ENCODE data around the gene PITPNM1.

Gene PITPNM1

DNA sequence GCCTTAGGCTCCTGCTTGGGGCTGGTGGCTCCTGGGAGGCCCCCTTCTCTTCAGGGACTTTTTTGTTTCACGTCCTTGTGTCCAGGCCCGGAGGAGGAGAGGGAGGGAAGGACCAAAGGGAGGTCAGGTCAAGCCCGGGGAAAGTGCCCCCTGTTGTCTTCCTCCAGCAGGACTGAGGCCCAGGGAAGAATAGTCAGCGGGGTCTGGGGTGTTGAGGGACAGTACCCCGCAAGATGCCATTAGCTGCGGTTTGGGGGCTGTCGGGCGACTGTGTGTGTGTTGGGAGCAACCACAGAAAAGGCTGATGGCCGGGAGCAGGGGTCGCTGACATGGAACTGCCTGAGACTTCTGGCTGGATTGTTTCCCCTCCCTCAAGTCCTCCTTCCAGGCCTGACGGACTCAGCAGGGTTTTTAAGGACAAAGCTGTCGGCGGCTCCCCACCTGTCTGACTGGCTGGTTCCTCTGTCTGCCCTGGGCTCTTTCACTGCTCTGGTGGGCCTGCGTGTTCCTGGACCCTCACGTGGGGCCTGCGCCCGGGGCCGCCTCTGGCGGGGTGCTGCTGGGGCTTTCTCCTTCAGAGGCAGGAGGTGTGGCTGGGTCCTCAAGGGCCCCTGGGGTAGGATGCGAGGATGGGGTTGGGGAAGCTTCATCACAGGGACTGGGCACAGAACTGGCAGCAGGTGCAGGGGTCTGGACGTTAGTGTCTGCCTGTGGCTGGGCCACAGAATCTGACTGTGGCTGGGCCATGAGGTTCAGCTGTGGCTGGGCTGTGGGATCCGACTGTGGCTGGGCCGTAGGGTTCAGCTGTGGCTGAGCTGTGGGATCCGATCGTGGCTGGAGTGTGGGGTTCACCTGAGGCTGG, 54.1 kb downstream of the PITPNM1 start:
- WGBS, 2 experiments (ENCODE audit: insufficient coverage in 2 of 2): 89 to 92% methylated on average over 24 to 25 of the region's 25 CpGs
- peaks cover 4% of the 10 kb centered on the region for H3K4me1 ChIP-seq (ENCODE audit: control insufficient read depth, insufficient read depth, low read length, poor library complexity, severe bottlenecking)

DNA sequence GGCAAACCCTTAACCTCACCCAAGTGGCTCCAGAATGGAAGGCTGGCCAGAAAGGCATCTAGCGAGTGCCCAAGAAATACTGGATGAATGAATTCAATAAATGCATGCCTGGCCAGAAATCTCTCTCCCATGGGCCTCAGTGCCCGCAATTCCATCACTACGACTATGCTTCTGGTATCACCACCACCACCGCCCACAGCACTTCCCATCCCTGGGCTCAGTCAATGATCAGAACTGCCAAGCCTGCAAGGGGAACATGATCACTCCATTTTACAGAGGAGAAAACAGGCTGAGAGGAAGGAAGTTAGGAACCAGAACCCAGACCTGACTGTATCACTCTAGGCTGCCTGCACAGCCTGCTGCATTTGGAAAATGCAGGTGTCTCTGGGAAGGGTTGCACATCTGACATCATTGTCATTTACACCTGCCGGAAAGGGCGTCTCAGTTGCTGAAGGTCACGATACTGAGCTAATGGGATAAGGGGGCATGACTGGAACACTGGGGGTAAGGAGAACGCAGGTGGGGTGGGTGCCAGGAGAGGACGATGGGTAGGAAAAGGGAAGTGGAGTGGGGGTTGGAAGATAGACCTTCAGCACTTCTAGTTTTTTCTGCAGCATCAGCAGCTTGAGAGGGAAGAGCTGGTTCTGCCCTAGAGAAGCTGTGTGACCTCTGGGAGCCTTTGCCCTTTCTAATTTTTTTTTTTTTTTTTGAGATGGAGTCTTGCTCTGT, 55.9 kb downstream of the PITPNM1 start:
- Histone ChIP-seq H3K4me1 (ENCODE audit: control insufficient read depth, insufficient read depth, low read length, poor library complexity, severe bottlenecking) (peaks cover 4% of the 10 kb centered on the region), H3K36me3 (ENCODE audit: control insufficient read depth, insufficient read depth, low read length) (no peaks in the 10 kb centered on the region), H3K4me3 (ENCODE audit: extremely low read depth, insufficient read depth, low read length, poor library complexity, severe bottlenecking) (no peak overlapping the region), H3K27ac (ENCODE audit: low read depth, low read length, severe bottlenecking) (no peak overlapping the region), H3K9me3 (ENCODE audit: control insufficient read depth, low read length) (no peaks in the 10 kb centered on the region)
- WGBS, 2 experiments (ENCODE audit: insufficient coverage in 2 of 2): 88 to 92% methylated on average over 8 to 9 of the region's 9 CpGs

More for the DNA sequence above, 54.1 kb downstream of the PITPNM1 start:
- Histone ChIP-seq H3K4me3 (ENCODE audit: extremely low read depth, insufficient read depth, low read length, poor library complexity, severe bottlenecking) (no peak overlapping the region), H3K9me3 (ENCODE audit: control insufficient read depth, low read length) (no peaks in the 10 kb centered on the region), H3K27ac (ENCODE audit: low read depth, low read length, severe bottlenecking) (no peak overlapping the region), H3K36me3 (ENCODE audit: control insufficient read depth, insufficient read depth, low read length) (no peaks in the 10 kb centered on the region)

DNA sequence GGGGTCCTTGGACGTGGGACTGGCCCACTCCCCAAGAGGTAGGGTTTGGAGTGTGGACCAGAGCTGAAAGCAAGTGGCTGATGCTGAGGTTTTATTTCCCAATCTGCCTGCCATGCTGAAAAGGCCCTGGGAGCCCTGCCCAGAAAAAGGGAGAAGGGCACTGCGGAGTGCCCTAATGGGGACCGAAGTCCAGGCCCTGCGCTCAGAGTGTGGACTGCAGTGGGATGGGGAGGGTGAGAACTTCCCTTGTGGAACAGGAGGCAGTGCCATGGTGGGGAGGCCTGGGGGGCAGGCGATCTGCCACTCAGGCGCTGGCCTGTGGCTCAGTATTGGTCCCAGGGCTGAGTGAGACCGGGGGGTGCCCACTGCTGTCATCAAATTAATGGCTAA, 56.9 kb downstream of the PITPNM1 start:
- no peaks in the 10 kb centered on the region for H3K36me3 ChIP-seq (ENCODE audit: control insufficient read depth, insufficient read depth, low read length)
- 92% methylated on average over 2 to 6 of the region's 7 CpGs for WGBS, 2 experiments (ENCODE audit: insufficient coverage in 2 of 2)
- no peak overlapping the region for H3K27ac ChIP-seq (ENCODE audit: low read depth, low read length, severe bottlenecking)
- H3K9me3 ChIP-seq (ENCODE audit: control insufficient read depth, low read length): no peaks in the 10 kb centered on the region
- H3K4me1 ChIP-seq (ENCODE audit: control insufficient read depth, insufficient read depth, low read length, poor library complexity, severe bottlenecking): peaks cover 4% of the 10 kb centered on the region
- no peak overlapping the region for H3K4me3 ChIP-seq (ENCODE audit: extremely low read depth, insufficient read depth, low read length, poor library complexity, severe bottlenecking)

DNA sequence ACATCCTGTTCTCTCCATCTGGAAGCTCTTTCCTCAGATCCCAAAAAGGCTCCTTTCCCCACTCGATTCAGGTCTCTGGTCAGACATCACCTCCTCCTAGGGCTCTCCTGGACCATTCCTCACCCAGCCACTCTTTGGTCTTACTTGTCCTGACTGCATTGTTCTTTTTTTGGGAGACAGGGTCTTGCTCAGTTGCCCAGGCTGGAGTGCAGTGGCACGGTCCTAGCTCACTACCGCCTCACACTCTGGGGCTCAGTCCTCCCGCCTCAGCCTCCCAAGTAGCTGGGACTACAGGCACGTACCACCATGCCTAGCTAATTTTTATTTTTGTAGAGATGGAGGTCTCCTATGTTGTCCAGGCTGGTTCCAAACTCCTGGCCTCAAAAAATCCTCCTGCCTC, 59.6 kb downstream of the PITPNM1 start:
- Histone ChIP-seq H3K4me3 (ENCODE audit: extremely low read depth, insufficient read depth, low read length, poor library complexity, severe bottlenecking) (no peak overlapping the region), H3K27ac (ENCODE audit: low read depth, low read length, severe bottlenecking) (no peak overlapping the region), H3K4me1 (ENCODE audit: control insufficient read depth, insufficient read depth, low read length, poor library complexity, severe bottlenecking) (peaks cover 4% of the 10 kb centered on the region), H3K36me3 (ENCODE audit: control insufficient read depth, insufficient read depth, low read length) (peaks cover 18% of the 10 kb centered on the region), H3K9me3 (ENCODE audit: control insufficient read depth, low read length) (no peaks in the 10 kb centered on the region)
- WGBS, 2 experiments (ENCODE audit: insufficient coverage in 2 of 2): 85 to 95% methylated on average over 3 to 4 of the region's 5 CpGs

DNA sequence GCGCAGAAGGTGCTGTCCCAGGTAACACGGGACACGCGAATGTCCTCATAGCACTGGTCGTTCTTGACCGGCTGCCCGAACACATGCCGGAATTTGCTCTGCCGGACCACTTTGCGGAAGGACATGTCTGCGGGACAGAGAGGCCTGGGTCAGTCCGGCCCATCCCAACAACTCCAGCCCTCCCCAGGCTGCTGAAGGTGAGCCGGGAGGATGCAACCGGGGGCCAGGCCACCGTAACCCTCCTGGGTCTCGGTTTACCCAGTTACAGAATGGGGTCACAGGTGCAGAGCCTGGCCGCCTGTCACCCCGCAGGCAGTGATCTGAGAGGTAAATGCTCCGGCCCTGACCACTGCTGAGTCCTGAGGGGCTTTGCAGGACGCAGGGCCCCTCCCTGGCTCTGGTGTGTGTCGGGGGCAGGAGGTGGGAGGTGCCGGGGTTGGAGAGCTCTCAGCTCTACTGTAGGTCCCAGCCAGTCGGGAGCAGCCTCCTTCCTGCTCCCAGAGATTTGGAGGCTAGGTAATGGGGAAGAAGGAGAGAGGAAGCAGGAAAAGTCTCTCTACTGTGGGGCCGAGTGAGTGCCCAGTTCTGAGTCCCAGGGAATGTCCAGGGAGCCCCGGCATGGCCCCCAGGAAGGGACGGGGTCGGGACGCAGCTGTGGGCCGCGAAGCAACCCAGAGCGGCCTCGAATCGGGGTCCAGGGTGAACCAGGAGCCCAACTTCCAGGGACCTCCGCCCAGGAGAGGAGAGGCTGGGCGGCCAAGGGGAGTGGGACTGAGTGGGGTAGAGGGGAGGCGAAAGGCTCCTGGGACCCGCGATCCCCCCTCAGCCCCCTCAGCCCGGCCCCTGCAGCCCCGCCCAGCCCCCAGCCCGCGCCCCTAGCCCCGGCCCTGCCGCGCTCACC, 62.4 kb downstream of the PITPNM1 start:
- H3K4me3 ChIP-seq (ENCODE audit: extremely low read depth, insufficient read depth, low read length, poor library complexity, severe bottlenecking): peak overlapping the region; percentile 89
- H3K27ac ChIP-seq (ENCODE audit: low read depth, low read length, severe bottlenecking): peak overlapping the region; percentile 76
- peaks cover 44% of the 10 kb centered on the region for H3K36me3 ChIP-seq (ENCODE audit: control insufficient read depth, insufficient read depth, low read length)
- peaks cover 4% of the 10 kb centered on the region for H3K4me1 ChIP-seq (ENCODE audit: control insufficient read depth, insufficient read depth, low read length, poor library complexity, severe bottlenecking)
- H3K9me3 ChIP-seq (ENCODE audit: control insufficient read depth, low read length): no peaks in the 10 kb centered on the region
- WGBS, 2 experiments (ENCODE audit: insufficient coverage in 2 of 2): 46 to 57% methylated on average over 29 to 30 of the region's 45 CpGs
